DOHH2 (cell line): ENCODE results near the gene GLB1L.

Experiments
- CTCF ChIP-seq: fragments of 200-600 bp; sonication (generic); IDR thresholded peaks from one replicate; pipeline ENCODE4 v1.5.1; 2014; ENCODE audit warnings: antibody characterized with exemption, mild to moderate bottlenecking, low read depth, low read length; ENCODE audit not compliant: poor library complexity, severe bottlenecking
- EZH2phosphoT487 ChIP-seq: fragments of 200-600 bp; sonication (generic); IDR thresholded peaks from 2 replicates; pipeline ENCODE4 v1.6.1; 2017; ENCODE audit warnings: borderline replicate concordance, mild to moderate bottlenecking, antibody characterized with exemption, low read length, moderate library complexity, mixed read lengths

- no peak for TF ChIP-seq CTCF
- TF ChIP-seq EZH2phosphoT487: no peak
Measured at GRCh38 chr2:219252570-219252899, 7.3 kb upstream of the GLB1L start.
